Muscle of arm (tissue), 12 donors: ENCODE measurements around the gene TXNIP. TPM values are rescaled to one million over a fixed set of nuclear protein-coding genes. Genes with fewer than 3 reads are reported as not detected.

Experiments
- DNase-seq: peaks from one replicate; pipeline ENCODE4 v3.0.0-alpha.2; 2013
- polyA plus RNA-seq, 12 donors: library from polyadenylated mRNA; unstranded; fragments of 120-200 nt; gene quantifications; one replicate each; pipeline ENCODE4 v1.2.1, GENCODE V29; 2013; ENCODE audit not compliant: insufficient read length in 12 of 12

The TXNIP gene
- polyA plus RNA-seq, 12 donors, result 241 to 361 (median 276) TPM; not detected in 1

- DNase-seq, result no peak
Measured at GRCh38 chr1:145949219-145949618, 47.2 kb downstream of the TXNIP start.

GRCh38 chr1:145947551-145947950 is 48.8 kb downstream of the TXNIP start:
- no peak for DNase-seq

- DNase-seq, result no peak
Measured at GRCh38 chr1:145946477-145946986, 49.8 kb downstream of the TXNIP start.

GRCh38 chr1:145944532-145944931 is 51.8 kb downstream of the TXNIP start:
- DNase-seq, result no peak

- DNase-seq, result no peak
Measured at GRCh38 chr1:145942871-145943270, 53.5 kb downstream of the TXNIP start.

Other genes starting within 250 kb of the TXNIP start
- 10 to 100 TPM in 11 of 12 donors, not detected in 1; 12.0 to 23.2 (median 18.9) TPM for gene RNF115, start 172.5 kb downstream of the TXNIP start, polyA plus RNA-seq
- 10 to 100 TPM in 10 of 12 donors, not detected in 2; 19.8 to 29.9 (median 21.5) TPM for gene POLR3C, start 172.4 kb downstream of the TXNIP start, polyA plus RNA-seq
- gene NUDT17, start 150.9 kb downstream of the TXNIP start, polyA plus RNA-seq, result 10 to 100 TPM in 11 of 12 donors, not detected in 1; 10.5 to 19.6 (median 14.8) TPM
- gene PIAS3, start 137.5 kb downstream of the TXNIP start, polyA plus RNA-seq, result 10 to 100 TPM in 11 of 12 donors, not detected in 1; 33.6 to 83.6 (median 48.5) TPM
- 1 to 10 TPM in 10 of 12 donors, not detected in 2; 1.7 to 8.0 (median 2.3) TPM for gene ANKRD35, start 110.7 kb downstream of the TXNIP start, polyA plus RNA-seq
- gene ITGA10, start 86.5 kb downstream of the TXNIP start, polyA plus RNA-seq, result 10 to 100 TPM in 2 of 12 donors, 1 to 10 TPM in 9, not detected in 1; 4.0 to 12.2 (median 7.9) TPM
- gene PEX11B, start 77.9 kb downstream of the TXNIP start, polyA plus RNA-seq, result 10 to 100 TPM in 11 of 12 donors, not detected in 1; 18.0 to 32.7 (median 25.9) TPM
- gene RBM8A, start 69.1 kb downstream of the TXNIP start, polyA plus RNA-seq, result 100 to 1,000 TPM in 11 of 12 donors, not detected in 1; 104 to 160 (median 134) TPM
- 10 to 100 TPM in 11 of 12 donors, not detected in 1; 26.5 to 33.7 (median 30.6) TPM for gene LIX1L, start 38.6 kb downstream of the TXNIP start, polyA plus RNA-seq
- gene ANKRD34A, start 32.0 kb downstream of the TXNIP start, polyA plus RNA-seq, result 1 to 10 TPM in 3 of 12 donors, under 1 TPM in 7, not detected in 2; 0.58 to 1.4 (median 0.81) TPM
- gene POLR3GL, start 31.9 kb downstream of the TXNIP start, polyA plus RNA-seq, result 10 to 100 TPM in 11 of 12 donors, not detected in 1; 33.2 to 75.0 (median 39.3) TPM
- gene HJV, start 25.2 kb upstream of the TXNIP start, polyA plus RNA-seq, result 100 to 1,000 TPM in 10 of 12 donors, 10 to 100 TPM in 1, not detected in 1; 56.1 to 322 (median 225) TPM
- gene NBPF10, start 148.2 kb upstream of the TXNIP start, polyA plus RNA-seq, result 1 to 10 TPM in 10 of 12 donors, not detected in 2; 1.1 to 2.2 (median 1.8) TPM
- 10 to 100 TPM in 11 of 12 donors, not detected in 1; 17.5 to 30.8 (median 25.3) TPM for gene NOTCH2NLA, start 232.4 kb upstream of the TXNIP start, polyA plus RNA-seq